PC-9 (cell line): ENCODE results near the gene IL17D. TPM values are rescaled to one million over a fixed set of nuclear protein-coding genes. Genes with fewer than 3 reads are reported as not detected.

Experiments used
- BruUV-seq: library from RNA; stranded (reverse); fragments of 400-500 nt; replicated peaks from 2 replicates; lab custom pipeline; 2021; lab: Mats Ljungman, UMichigan
- CTCF ChIA-PET: fragments of 300-600 bp; sonication (Branson Sonifier 250); formaldehyde crosslinking; loops from one replicate; lab custom pipeline; 2022; ENCODE audit warnings: antibody characterized with exemption; lab: Charles Lee
- POLR2A ChIA-PET: fragments of 300-600 bp; sonication (Branson Sonifier 250); formaldehyde crosslinking; loops from one replicate; lab custom pipeline; 2022; ENCODE audit warnings: antibody characterized with exemption; ENCODE audit not compliant: unreplicated experiment; lab: Charles Lee
- DNase-seq, 2 experiments: peaks; one replicate each; pipeline versions ENCODE4 v3.0.0 to v3.0.0-alpha.2; 2015 to 2022; ENCODE audit warnings: mixed read lengths in 1 of 2
- H2AFZ ChIP-seq: fragments of 200-600 bp; sonication (generic); 2 replicates; pipeline ENCODE4 v1.8.1; 2017; ENCODE audit warnings: antibody characterized with exemption
- H3F3A ChIP-seq: fragments of 200-600 bp; sonication (generic); 2 replicates; pipeline ENCODE4 v1.8.1; 2017; ENCODE audit warnings: antibody characterized with exemption, mild to moderate bottlenecking, low read depth; ENCODE audit not compliant: insufficient read depth
- H3K27ac ChIP-seq: fragments of 200-600 bp; sonication (generic); 2 replicates; pipeline ENCODE4 v1.6.1; 2016; ENCODE audit warnings: mixed run types
- H3K27me3 ChIP-seq: fragments of 200-600 bp; sonication (generic); 2 replicates; pipeline ENCODE4 v1.6.1; 2016; ENCODE audit warnings: low read depth, mixed run types; ENCODE audit not compliant: insufficient read depth
- H3K36me3 ChIP-seq: fragments of 200-600 bp; sonication (generic); 2 replicates; pipeline ENCODE4 v1.6.1; 2016; ENCODE audit warnings: low read depth, mixed run types
- H3K4me1 ChIP-seq: fragments of 200-600 bp; sonication (generic); replicated peaks from 2 replicates; pipeline ENCODE4 v1.6.1; 2016; ENCODE audit warnings: mixed run types; ENCODE audit not compliant: insufficient read depth
- H3K4me2 ChIP-seq: fragments of 200-600 bp; sonication (generic); 2 replicates; pipeline ENCODE4 v1.6.1; 2017; ENCODE audit warnings: mixed run types
- H3K4me3 ChIP-seq: fragments of 200-600 bp; sonication (generic); 2 replicates; pipeline ENCODE4 v1.6.1; 2016; ENCODE audit warnings: mixed run types
- H3K79me2 ChIP-seq: fragments of 200-600 bp; sonication (generic); 2 replicates; pipeline ENCODE4 v1.6.1; 2017; ENCODE audit warnings: low read depth, mixed run types
- H3K9me2 ChIP-seq: fragments of 200-600 bp; sonication (generic); 2 replicates; pipeline ENCODE4 v1.8.1; 2017; ENCODE audit warnings: mild to moderate bottlenecking; ENCODE audit not compliant: insufficient read depth
- H3K9me3 ChIP-seq: fragments of 200-600 bp; sonication (generic); 2 replicates; pipeline ENCODE4 v1.8.1; 2016; ENCODE audit warnings: low read depth; ENCODE audit not compliant: insufficient read depth
- H4K20me1 ChIP-seq: fragments of 200-600 bp; sonication (generic); 2 replicates; pipeline ENCODE4 v1.8.1; 2017; ENCODE audit not compliant: insufficient read depth
- EZH2 ChIP-seq: fragments of 200-600 bp; sonication (generic); IDR thresholded peaks from 2 replicates; pipeline ENCODE4 v1.8.0; 2017; ENCODE audit warnings: antibody characterized with exemption, low read depth
- intact Hi-C: fragments of 100-400 bp; cut with micrococcal nuclease; formaldehyde crosslinking; loops from one replicate; pipeline ENCODE4 v1.10.0; 2022; ENCODE audit not compliant: unreplicated experiment
- total RNA-seq: library from RNA; stranded (reverse); gene quantifications from 2 replicates; pipeline ENCODE4 v1.2.3, GENCODE V29; 2021
- TF ChIP-seq, protein P1 (sequence below): fragments of 200-600 bp; sonication (generic); conservative IDR thresholded peaks from 2 replicates; pipeline ENCODE4 v1.6.1; 2017; ENCODE audit warnings: mixed run types, antibody characterized with exemption, mild to moderate bottlenecking, moderate library complexity

The IL17D gene
- total RNA-seq, 1 experiment from 2014 or later, result 0.37 TPM

DNA sequence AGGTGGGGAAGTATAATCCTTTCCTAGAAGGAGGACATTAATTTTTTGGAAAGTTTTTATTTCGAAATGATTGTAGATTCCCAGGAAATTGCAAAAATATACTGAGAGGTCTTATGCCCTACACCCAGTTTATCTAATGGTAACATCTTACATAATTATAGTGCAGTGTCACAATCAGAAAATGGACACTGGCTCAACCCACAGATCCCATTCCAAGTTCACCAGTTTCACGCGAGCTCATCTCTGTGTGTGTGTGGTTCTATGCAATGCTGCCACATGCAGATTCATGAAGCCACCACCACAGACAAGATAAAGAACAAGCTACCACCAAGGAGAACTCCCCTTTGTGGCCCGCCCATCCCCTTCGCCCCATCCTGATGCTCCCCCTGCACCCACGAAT, 24.4 kb downstream of the IL17D start:
- Histone ChIP-seq H3K4me2 (no peak overlapping the region), H3K79me2 (no peaks in the 10 kb centered on the region), H3K9me2 (no peaks in the 10 kb centered on the region), H3K27ac (no peak overlapping the region), H3K9me3 (no peaks in the 10 kb centered on the region), H4K20me1 (no peaks in the 10 kb centered on the region), H3K4me3 (no peak overlapping the region), H2AFZ (no peak overlapping the region), H3F3A (no peaks in the 10 kb centered on the region; the same call in 1 of the 2 replicates), H3K36me3 (no peaks in the 10 kb centered on the region), H3K27me3 (no peaks in the 10 kb centered on the region), H3K4me1 (no peaks in the 10 kb centered on the region)
- ChIA-PET CTCF (no interaction called here), POLR2A (no interaction called here)
- no TSS peak for BruUV-seq
- intact Hi-C loops, result no loop called here
- DNase-seq, result no peak
- TF ChIP-seq EZH2, result no peak
- TF ChIP-seq, protein P1, sequence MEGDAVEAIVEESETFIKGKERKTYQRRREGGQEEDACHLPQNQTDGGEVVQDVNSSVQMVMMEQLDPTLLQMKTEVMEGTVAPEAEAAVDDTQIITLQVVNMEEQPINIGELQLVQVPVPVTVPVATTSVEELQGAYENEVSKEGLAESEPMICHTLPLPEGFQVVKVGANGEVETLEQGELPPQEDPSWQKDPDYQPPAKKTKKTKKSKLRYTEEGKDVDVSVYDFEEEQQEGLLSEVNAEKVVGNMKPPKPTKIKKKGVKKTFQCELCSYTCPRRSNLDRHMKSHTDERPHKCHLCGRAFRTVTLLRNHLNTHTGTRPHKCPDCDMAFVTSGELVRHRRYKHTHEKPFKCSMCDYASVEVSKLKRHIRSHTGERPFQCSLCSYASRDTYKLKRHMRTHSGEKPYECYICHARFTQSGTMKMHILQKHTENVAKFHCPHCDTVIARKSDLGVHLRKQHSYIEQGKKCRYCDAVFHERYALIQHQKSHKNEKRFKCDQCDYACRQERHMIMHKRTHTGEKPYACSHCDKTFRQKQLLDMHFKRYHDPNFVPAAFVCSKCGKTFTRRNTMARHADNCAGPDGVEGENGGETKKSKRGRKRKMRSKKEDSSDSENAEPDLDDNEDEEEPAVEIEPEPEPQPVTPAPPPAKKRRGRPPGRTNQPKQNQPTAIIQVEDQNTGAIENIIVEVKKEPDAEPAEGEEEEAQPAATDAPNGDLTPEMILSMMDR, result no peak

DNA sequence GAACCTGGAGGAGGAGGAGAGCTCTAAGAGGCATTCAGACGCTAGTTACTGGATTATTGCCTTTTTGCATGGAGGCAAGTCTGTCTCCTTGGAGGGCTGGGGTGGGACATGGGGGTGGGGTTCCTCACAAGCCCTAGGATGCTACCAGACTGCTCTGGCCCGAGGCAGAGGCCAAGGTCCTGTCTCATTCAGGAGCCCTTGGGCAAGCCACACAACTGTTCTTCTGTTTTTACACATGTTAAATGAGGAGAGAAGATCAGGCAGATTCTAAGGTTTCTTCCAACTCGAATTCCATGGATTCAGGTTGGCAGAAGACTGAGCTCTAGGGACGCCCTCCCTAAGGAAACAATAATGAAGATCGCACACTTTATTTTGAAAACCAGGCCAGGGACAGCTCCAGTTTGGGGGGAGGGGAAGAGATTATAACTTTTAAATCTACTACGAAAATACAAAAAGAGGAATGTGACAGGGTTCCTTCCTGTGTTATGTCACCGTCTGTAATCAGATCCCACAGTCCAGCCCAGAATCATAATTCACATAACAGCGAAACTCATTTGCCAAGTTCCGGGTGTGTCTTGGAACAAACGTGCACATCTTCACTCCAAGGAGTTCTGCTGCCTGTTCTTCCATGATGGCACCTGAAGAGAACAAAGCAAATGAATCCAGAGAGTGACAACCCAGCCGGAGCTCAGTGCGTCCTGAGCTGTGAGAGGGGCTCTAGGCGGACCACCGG, 25.2 kb downstream of the IL17D start:
- no TSS peak for BruUV-seq
- POLR2A ChIA-PET, result no interaction called here
- Histone ChIP-seq H2AFZ (no peak overlapping the region), H3K4me2 (no peak overlapping the region), H3K4me1 (no peaks in the 10 kb centered on the region), H3K27me3 (no peaks in the 10 kb centered on the region), H3K9me2 (no peaks in the 10 kb centered on the region), H3F3A (no peaks in the 10 kb centered on the region), H3K27ac (no peak overlapping the region), H3K36me3 (no peaks in the 10 kb centered on the region), H3K9me3 (no peaks in the 10 kb centered on the region), H3K79me2 (no peaks in the 10 kb centered on the region), H3K4me3 (no peak overlapping the region), H4K20me1 (no peaks in the 10 kb centered on the region)
- DNase-seq, result no peak
- intact Hi-C loops, result no loop called here
- CTCF ChIA-PET, result no interaction called here
- TF ChIP-seq EZH2, result no peak
- TF ChIP-seq, protein P1, result no peak

DNA sequence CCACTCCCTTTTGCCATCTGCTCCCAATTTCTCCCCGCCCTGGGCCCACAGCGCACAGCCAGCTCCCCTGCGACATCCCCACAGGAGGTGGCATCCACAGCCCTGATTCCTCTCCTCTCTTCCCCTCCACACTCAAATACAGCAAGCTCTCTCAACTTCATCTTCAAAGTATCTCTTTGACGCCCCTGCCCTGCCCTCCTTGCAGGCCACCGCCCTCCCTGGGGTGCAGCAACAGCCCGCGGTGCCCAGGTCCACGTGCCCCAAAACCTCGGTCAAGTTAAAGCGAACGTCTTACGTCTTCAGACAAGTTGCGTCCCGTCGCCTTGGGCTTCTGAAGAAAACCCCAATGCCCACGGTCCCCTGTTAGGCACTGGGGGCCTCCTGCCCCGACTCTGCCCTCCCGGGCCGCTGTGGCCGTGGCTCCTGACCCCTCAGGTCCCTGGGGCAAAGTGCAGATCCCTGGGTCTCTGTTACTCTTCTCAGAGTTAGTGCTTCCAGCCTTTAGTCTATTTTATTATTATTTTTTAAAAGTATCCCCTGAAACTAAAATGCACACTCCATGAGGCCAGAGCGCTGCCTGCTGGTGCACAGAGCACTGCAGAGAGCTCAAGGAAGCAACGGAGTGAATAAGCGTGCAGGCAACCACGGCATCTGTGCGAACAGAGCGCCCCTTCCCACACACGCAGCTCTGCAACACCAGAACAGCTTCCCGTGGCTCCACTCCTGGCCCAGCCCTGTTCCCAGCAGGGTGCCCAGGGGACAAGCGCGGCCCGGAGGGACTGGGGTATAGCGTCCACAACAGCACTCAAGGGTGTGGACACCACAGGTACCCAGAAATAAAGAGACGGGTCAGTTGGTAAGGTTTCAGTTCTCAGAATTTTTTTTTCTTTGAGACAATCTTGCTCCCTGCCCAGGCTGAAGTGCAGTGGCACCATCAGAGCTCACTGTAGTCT, 26.4 kb downstream of the IL17D start:
- ChIA-PET CTCF (no interaction called here), POLR2A (no interaction called here)

More for the DNA sequence above, 26.4 kb downstream of the IL17D start:
- Histone ChIP-seq H3K4me2 (no peak overlapping the region), H3K27ac (no peak overlapping the region), H4K20me1 (no peaks in the 10 kb centered on the region), H3F3A (no peaks in the 10 kb centered on the region), H3K9me3 (no peaks in the 10 kb centered on the region), H3K79me2 (no peaks in the 10 kb centered on the region), H3K27me3 (no peaks in the 10 kb centered on the region), H3K4me3 (no peak overlapping the region), H2AFZ (no peak overlapping the region), H3K36me3 (no peaks in the 10 kb centered on the region), H3K9me2 (no peaks in the 10 kb centered on the region), H3K4me1 (no peaks in the 10 kb centered on the region)
- BruUV-seq, result no TSS peak
- no peak for TF ChIP-seq EZH2
- TF ChIP-seq, protein P1, result no peak
- intact Hi-C loops, result no loop called here
- DNase-seq, result no peak
